Spleen (tissue), 11 donors: ENCODE results near the gene HOXC6. TPM values are rescaled to one million over a fixed set of nuclear protein-coding genes. Genes with fewer than 3 reads are reported as not detected.

ENCODE experiments used
- DNase-seq: peaks from one replicate; pipeline ENCODE4 v3.0.0-alpha.2; 2020
- H3K27ac ChIP-seq, 8 donors: fragments of 200-600 bp; sonication (generic) in 7 of 8; 1 replicate in 4 of 8; 2 replicates in 4 of 8; pipeline versions ENCODE4 v1.5.0 to v1.8.0; 2016 to 2021; ENCODE audit warnings: inconsistent platforms in 4 of 8, mild to moderate bottlenecking in 4 of 8, moderate library complexity in 1 of 8
- H3K27me3 ChIP-seq, 7 donors: fragments of 200-600 bp; sonication (generic) in 6 of 7; replicated peaks in 1 of 7; 1 replicate in 4 of 7; 2 replicates in 3 of 7; pipeline versions ENCODE4 v1.5.0 to v1.8.0; 2016 to 2021; ENCODE audit warnings: inconsistent platforms in 3 of 7, mild to moderate bottlenecking in 1 of 7
- H3K36me3 ChIP-seq, 6 donors: fragments of 200-600 bp; sonication (generic) in 5 of 6; 1 replicate in 4 of 6; 2 replicates in 2 of 6; pipeline versions ENCODE4 v1.5.0 to v1.8.0; 2016 to 2021; ENCODE audit warnings: inconsistent platforms in 2 of 6
- H3K4me1 ChIP-seq, 6 donors: fragments of 200-600 bp; sonication (generic) in 5 of 6; 1 replicate in 3 of 6; 2 replicates in 3 of 6; pipeline versions ENCODE4 v1.5.0 to v1.8.0; 2016 to 2021; ENCODE audit warnings: inconsistent platforms in 3 of 6
- H3K4me3 ChIP-seq, 8 donors: fragments of 200-600 bp; sonication (generic) in 7 of 8; 1 replicate in 4 of 8; 2 replicates in 4 of 8; pipeline versions ENCODE4 v1.5.0 to v1.8.0; 2016 to 2021; ENCODE audit warnings: inconsistent platforms in 4 of 8, mild to moderate bottlenecking in 4 of 8, moderate library complexity in 2 of 8
- H3K9me3 ChIP-seq, 8 donors: fragments of 200-600 bp; sonication (generic) in 7 of 8; 1 replicate in 4 of 8; 2 replicates in 4 of 8; pipeline versions ENCODE4 v1.5.0 to v1.8.0; 2016 to 2021; ENCODE audit warnings: inconsistent platforms in 4 of 8
- CTCF ChIP-seq, 11 experiments: fragments of 200-600 bp in 7 of 11; fragments of 450-650 bp in 4 of 11; sonication (generic) in 4 of 11; IDR thresholded peaks in 8 of 11; conservative IDR thresholded peaks in 3 of 11; 1 replicate in 7 of 11; 2 replicates in 4 of 11; pipeline versions ENCODE4 v1.4.0 to v1.8.0; 2016 to 2021; ENCODE audit warnings: antibody characterized with exemption in 11 of 11, inconsistent platforms in 4 of 11, mild to moderate bottlenecking in 1 of 11
- POLR2A ChIP-seq, 3 donors: fragments of 450-650 bp; IDR thresholded peaks; one replicate each; pipeline ENCODE4 v1.5.1; 2017; ENCODE audit warnings: antibody characterized with exemption in 3 of 3, mild to moderate bottlenecking in 1 of 3
- POLR2AphosphoS5 ChIP-seq, 3 donors: sonication (generic); formaldehyde crosslinking; IDR thresholded peaks; one replicate each; pipeline ENCODE4 v1.5.1; 2017; ENCODE audit warnings: antibody characterized with exemption in 3 of 3
- WGBS, 5 donors: extraction: QIAGEN DNeasy Blood & Tissue Kit in 3 of 5; methylation state at CpG; one replicate each; pipeline versions ENCODE4 v1.1.5 to v1.1.7; 2013 to 2018; 5-methylcytosine and 5-hydroxymethylcytosine counted together
- intact Hi-C: fragments of 100-400 bp; cut with DNase I; formaldehyde crosslinking; loops from one replicate; pipeline ENCODE4 v1.15.0; 2023; ENCODE audit warnings: low total_unique reads
- polyA plus RNA-seq, 3 donors: library from polyadenylated mRNA; stranded (reverse); fragments of 200-250 nt; gene quantifications; one replicate each; pipeline ENCODE4 v1.2.1, GENCODE V29; 2013
- total RNA-seq, 7 donors: library from RNA; depleted of rRNA in 3 of 7; stranded (reverse); fragments of >200 nt in 3 of 7; fragmentation: NEBNext Ultra II Directional in 4 of 7; extraction: Animal tissue kit (Norgen Biotek cat#: 25700) in 4 of 7; gene quantifications; one replicate each; pipeline versions ENCODE4 v1.1.0 to v1.2.1, GENCODE V29; 2016 to 2021
- donor health status: healthy with polysubstance abuse.
- donor health status: DM: no; HTN: no; CAD: no; lungs with moderate emphysema.
- donor health status: DM: no; HTN: no; CAD: no.
- donor health status: Bipolar disorder and iron deficiency.
- donor health status: healthy.
- donor health status: DM: no; HTN: no; CAD: no.
- donor health status: DM: yes; HTN: yes; CAD: no.

HOXC6 gene
- total and polyA plus RNA-seq, 10 donors = 0.11 to 0.52 (median 0.24) TPM; not detected in 4

- Histone ChIP-seq H3K4me3 (no peak overlapping the region), H3K4me1 (peaks cover 5 to 16% (median 14%) of the 10 kb centered on the region in 6 donors), H3K27me3 (peaks cover 0 to 100% (median 77%) of the 10 kb centered on the region in 7 donors), H3K27ac (no peak overlapping the region), H3K36me3 (no peaks in the 10 kb centered on the region), H3K9me3 (no peaks in the 10 kb centered on the region)
- WGBS, 5 donors = 49 to 67% (median 61%) methylated on average over 5 of the region's 5 CpGs
- TF ChIP-seq CTCF (IDR thresholded peaks at IDR 0.05 in 8 of 11, conservative IDR thresholded peaks at IDR 0.05 in 3 of 11) = no peak
- no peak for TF ChIP-seq POLR2AphosphoS5 (IDR thresholded peaks at IDR 0.05)
- no peak for TF ChIP-seq POLR2A (IDR thresholded peaks at IDR 0.05)
- no peak for DNase-seq
- intact Hi-C loops = no loop called here
Observed at GRCh38 chr12:54038284-54038870, 10.1 kb downstream of the HOXC6 start.

GRCh38 chr12:54038871-54039414, 10.7 kb downstream of the HOXC6 start:
- no peaks in the 10 kb centered on the region for H3K9me3 ChIP-seq
- TF ChIP-seq POLR2A (IDR thresholded peaks at IDR 0.05) (no peak), CTCF (IDR thresholded peaks at IDR 0.05 in 8 of 11, conservative IDR thresholded peaks at IDR 0.05 in 3 of 11) (no peak), POLR2AphosphoS5 (IDR thresholded peaks at IDR 0.05) (no peak)
- no peaks in the 10 kb centered on the region for H3K36me3 ChIP-seq
- no peak overlapping the region for H3K4me3 ChIP-seq
- peaks cover 0 to 100% (median 71%) of the 10 kb centered on the region in 7 donors for H3K27me3 ChIP-seq
- DNase-seq = no peak
- intact Hi-C loops = no loop called here
- 44 to 61% (median 55%) methylated on average over 8 to 9 of the region's 9 CpGs for WGBS, 5 donors
- H3K27ac ChIP-seq = no peak overlapping the region
- peaks cover 2 to 10% (median 8%) of the 10 kb centered on the region in 6 donors for H3K4me1 ChIP-seq

- DNase-seq = no peak
- no peaks in the 10 kb centered on the region for H3K36me3 ChIP-seq
Observed at GRCh38 chr12:54039417-54040147, 11.3 kb downstream of the HOXC6 start.

More at GRCh38 chr12:54039417-54040147, 11.3 kb downstream of the HOXC6 start:
- Histone ChIP-seq H3K9me3 (no peaks in the 10 kb centered on the region), H3K27me3 (peaks cover 0 to 100% (median 65%) of the 10 kb centered on the region in 7 donors), H3K4me3 (no peak overlapping the region), H3K4me1 (peaks cover 0 to 4% (median 2%) of the 10 kb centered on the region in 6 donors), H3K27ac (no peak overlapping the region)
- WGBS, 5 donors = 24 to 34% (median 29%) methylated on average over 16 of the region's 16 CpGs
- TF ChIP-seq CTCF (IDR thresholded peaks at IDR 0.05 in 8 of 11, conservative IDR thresholded peaks at IDR 0.05 in 3 of 11) = no peak
- TF ChIP-seq POLR2A (IDR thresholded peaks at IDR 0.05) = no peak
- TF ChIP-seq POLR2AphosphoS5 (IDR thresholded peaks at IDR 0.05) = no peak
- intact Hi-C loops = no loop called here
